ENCODE results near the gene TLE4.

Gene TLE4

DNA sequence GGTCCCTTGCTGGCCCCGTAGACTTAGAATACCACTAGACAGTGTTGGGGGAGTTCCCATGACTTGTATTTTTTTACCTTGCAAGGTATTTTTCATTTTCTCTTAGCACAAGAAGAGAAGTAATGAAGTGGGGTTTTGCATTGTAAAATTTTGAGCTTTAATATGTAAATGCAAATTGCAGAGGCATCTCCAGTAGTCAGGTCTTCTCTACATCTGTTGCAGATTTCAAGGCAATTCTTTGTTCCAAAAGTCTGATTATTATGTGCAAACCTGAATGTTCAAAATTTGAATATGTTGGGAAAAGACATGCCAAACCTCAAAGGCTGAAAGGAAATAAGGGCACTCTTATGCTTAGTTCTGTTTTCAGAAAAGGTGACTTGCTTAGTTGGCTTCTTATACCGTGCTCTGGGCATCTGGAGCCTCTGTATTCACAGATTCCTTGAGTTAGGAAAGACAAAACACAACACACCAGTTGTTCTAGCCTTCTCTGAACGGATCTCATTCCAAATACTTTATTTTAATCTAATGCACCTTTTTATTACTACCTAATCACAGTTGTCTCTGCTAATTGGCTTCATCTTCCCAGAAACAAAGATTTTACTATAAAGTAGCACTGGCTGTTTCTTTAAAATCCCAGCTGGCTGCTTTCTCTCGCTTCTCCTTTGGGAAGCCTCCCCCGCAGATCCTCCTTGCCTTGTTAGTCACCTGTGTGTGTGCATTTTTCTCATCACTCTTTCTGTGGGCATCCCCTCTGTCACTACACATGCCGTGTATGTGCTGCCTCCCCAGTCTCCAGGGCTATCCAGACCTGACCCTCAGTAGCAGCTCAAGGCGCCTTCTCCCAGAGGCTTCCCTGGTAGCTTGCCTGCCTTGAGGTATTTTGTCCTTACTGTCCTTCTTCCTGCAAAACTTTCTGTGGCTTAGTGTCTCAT is 138.2 kb downstream of the TLE4 start:
- H3K9me3 ChIP-seq (ENCODE audit: control insufficient read depth, insufficient read depth, low read length), result no peaks in the 10 kb centered on the region
- H3K9me2 ChIP-seq (replicated peaks; ENCODE audit: control insufficient read depth, low read length), result no peaks in the 10 kb centered on the region
- H3K27me3 ChIP-seq (ENCODE audit: control insufficient read depth, low read length), result no peaks in the 10 kb centered on the region
- no peaks in the 10 kb centered on the region for H4K20me1 ChIP-seq (ENCODE audit: control insufficient read depth, insufficient read depth, low read depth, low read length)
- H3K36me3 ChIP-seq (ENCODE audit: control insufficient read depth, low read length), result peaks cover 44% of the 10 kb centered on the region
- no peaks in the 10 kb centered on the region for H3F3A ChIP-seq (ENCODE audit: control insufficient read depth, insufficient read depth)
- TF ChIP-seq EZH2phosphoT487 (IDR thresholded peaks at IDR 0.05; ENCODE audit: borderline replicate concordance, low read length), result no peak
- TF ChIP-seq, protein P1, sequence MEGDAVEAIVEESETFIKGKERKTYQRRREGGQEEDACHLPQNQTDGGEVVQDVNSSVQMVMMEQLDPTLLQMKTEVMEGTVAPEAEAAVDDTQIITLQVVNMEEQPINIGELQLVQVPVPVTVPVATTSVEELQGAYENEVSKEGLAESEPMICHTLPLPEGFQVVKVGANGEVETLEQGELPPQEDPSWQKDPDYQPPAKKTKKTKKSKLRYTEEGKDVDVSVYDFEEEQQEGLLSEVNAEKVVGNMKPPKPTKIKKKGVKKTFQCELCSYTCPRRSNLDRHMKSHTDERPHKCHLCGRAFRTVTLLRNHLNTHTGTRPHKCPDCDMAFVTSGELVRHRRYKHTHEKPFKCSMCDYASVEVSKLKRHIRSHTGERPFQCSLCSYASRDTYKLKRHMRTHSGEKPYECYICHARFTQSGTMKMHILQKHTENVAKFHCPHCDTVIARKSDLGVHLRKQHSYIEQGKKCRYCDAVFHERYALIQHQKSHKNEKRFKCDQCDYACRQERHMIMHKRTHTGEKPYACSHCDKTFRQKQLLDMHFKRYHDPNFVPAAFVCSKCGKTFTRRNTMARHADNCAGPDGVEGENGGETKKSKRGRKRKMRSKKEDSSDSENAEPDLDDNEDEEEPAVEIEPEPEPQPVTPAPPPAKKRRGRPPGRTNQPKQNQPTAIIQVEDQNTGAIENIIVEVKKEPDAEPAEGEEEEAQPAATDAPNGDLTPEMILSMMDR (IDR thresholded peaks at IDR 0.05; ENCODE audit: low read depth, low read length, poor library complexity, severe bottlenecking), result no peak
- no peak overlapping the region for H3K27ac ChIP-seq (ENCODE audit: low read depth, low read length)
- H3K4me3 ChIP-seq (ENCODE audit: low read length), result no peak overlapping the region
- no peaks in the 10 kb centered on the region for H3K4me1 ChIP-seq (ENCODE audit: control insufficient read depth, low read length)
- H3K79me2 ChIP-seq (ENCODE audit: control insufficient read depth, low read length), result no peaks in the 10 kb centered on the region
- no peak overlapping the region for H3K4me2 ChIP-seq (ENCODE audit: low read length)

DNA sequence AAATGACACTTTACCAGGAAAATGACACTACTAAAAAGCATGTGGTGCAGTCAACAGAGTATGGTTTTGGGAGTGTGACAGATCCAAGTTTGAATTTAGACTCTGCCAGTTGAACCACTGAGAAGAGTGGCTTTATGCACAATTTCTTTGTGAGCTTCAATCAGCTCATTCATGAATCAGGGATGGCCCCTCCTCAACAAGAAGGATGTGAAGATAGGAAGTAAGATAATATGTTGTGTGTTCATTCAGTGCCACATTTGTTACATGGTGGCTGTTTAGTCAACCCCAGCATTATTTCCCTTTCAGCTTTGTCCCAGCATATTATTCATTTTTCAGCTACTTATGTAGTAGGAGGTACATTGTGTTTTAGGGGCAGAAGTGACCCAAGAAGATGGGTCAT is 140.1 kb downstream of the TLE4 start:
- H3K9me3 ChIP-seq (ENCODE audit: control insufficient read depth, insufficient read depth, low read length), result no peaks in the 10 kb centered on the region
- no peaks in the 10 kb centered on the region for H3K4me1 ChIP-seq (ENCODE audit: control insufficient read depth, low read length)
- H3K36me3 ChIP-seq (ENCODE audit: control insufficient read depth, low read length), result peaks cover 45% of the 10 kb centered on the region
- H3K79me2 ChIP-seq (ENCODE audit: control insufficient read depth, low read length), result no peaks in the 10 kb centered on the region
- no peak overlapping the region for H3K4me3 ChIP-seq (ENCODE audit: low read length)
- H3K27ac ChIP-seq (ENCODE audit: low read depth, low read length), result no peak overlapping the region
- no peaks in the 10 kb centered on the region for H3K9me2 ChIP-seq (replicated peaks; ENCODE audit: control insufficient read depth, low read length)
- H3F3A ChIP-seq (ENCODE audit: control insufficient read depth, insufficient read depth), result no peaks in the 10 kb centered on the region
- H3K4me2 ChIP-seq (ENCODE audit: low read length), result no peak overlapping the region
- no peak for TF ChIP-seq EZH2phosphoT487 (IDR thresholded peaks at IDR 0.05; ENCODE audit: borderline replicate concordance, low read length)
- TF ChIP-seq, protein P1 (IDR thresholded peaks at IDR 0.05; ENCODE audit: low read depth, low read length, poor library complexity, severe bottlenecking), result no peak
- H3K27me3 ChIP-seq (ENCODE audit: control insufficient read depth, low read length), result no peaks in the 10 kb centered on the region
- no peaks in the 10 kb centered on the region for H4K20me1 ChIP-seq (ENCODE audit: control insufficient read depth, insufficient read depth, low read depth, low read length)

DNA sequence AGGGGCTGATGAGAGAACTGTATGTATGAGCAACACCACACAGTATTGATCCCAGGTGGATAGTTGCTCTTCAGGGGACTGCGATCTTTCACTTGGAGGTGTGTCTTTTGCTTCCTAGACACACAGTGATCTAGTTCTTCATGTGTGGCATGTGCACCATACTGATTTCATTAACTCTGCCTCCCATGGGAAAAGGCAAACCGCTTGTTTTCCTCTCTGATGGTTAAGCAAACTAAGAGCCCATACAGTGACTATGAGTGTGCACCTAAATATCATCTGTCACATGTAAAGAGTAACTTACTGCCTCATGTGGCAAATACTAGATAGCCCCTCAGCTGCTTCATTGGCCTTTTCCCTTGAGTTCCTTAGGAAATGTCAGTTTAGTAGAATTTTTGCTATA is 147.3 kb downstream of the TLE4 start:
- TF ChIP-seq, protein P1 (IDR thresholded peaks at IDR 0.05; ENCODE audit: low read depth, low read length, poor library complexity, severe bottlenecking), result no peak
- TF ChIP-seq EZH2phosphoT487 (IDR thresholded peaks at IDR 0.05; ENCODE audit: borderline replicate concordance, low read length), result no peak
- Histone ChIP-seq H3K79me2 (ENCODE audit: control insufficient read depth, low read length) (no peaks in the 10 kb centered on the region), H3K36me3 (ENCODE audit: control insufficient read depth, low read length) (peaks cover 72% of the 10 kb centered on the region)

More for the DNA sequence above, 147.3 kb downstream of the TLE4 start:
- no peaks in the 10 kb centered on the region for H4K20me1 ChIP-seq (ENCODE audit: control insufficient read depth, insufficient read depth, low read depth, low read length)
- no peaks in the 10 kb centered on the region for H3K9me2 ChIP-seq (replicated peaks; ENCODE audit: control insufficient read depth, low read length)
- no peaks in the 10 kb centered on the region for H3K4me1 ChIP-seq (ENCODE audit: control insufficient read depth, low read length)
- no peak overlapping the region for H3K4me3 ChIP-seq (ENCODE audit: low read length)
- no peak overlapping the region for H3K27ac ChIP-seq (ENCODE audit: low read depth, low read length)
- H3K4me2 ChIP-seq (ENCODE audit: low read length), result no peak overlapping the region
- H3K27me3 ChIP-seq (ENCODE audit: control insufficient read depth, low read length), result no peaks in the 10 kb centered on the region
- H3F3A ChIP-seq (ENCODE audit: control insufficient read depth, insufficient read depth), result no peaks in the 10 kb centered on the region
- H3K9me3 ChIP-seq (ENCODE audit: control insufficient read depth, insufficient read depth, low read length), result no peaks in the 10 kb centered on the region

Data from DOHH2 (cell line).